ENCODE data around the gene FAAP100.

The FAAP100 gene

GRCh38 chr17:81528651-81529436, 23.3 kb downstream of the FAAP100 start:
- TF ChIP-seq CTCF (IDR thresholded peaks at IDR 0.05; ENCODE audit: extremely low read depth, missing control alignments): no peak
- no peak for DNase-seq (ENCODE audit: low spot score)

GRCh38 chr17:81528384-81528650, 23.8 kb downstream of the FAAP100 start:
- no peak for TF ChIP-seq CTCF (IDR thresholded peaks at IDR 0.05; ENCODE audit: extremely low read depth, missing control alignments)

GRCh38 chr17:81527591-81528383, 24.4 kb downstream of the FAAP100 start, which contains the start of gene FSCN2:
Gene FSCN2, plus strand, starts transcription at chr17:81528377. Its CDS starts 155 bp downstream, at chr17:81528532.
- no peak for TF ChIP-seq CTCF (IDR thresholded peaks at IDR 0.05; ENCODE audit: extremely low read depth, missing control alignments)
- no peak for DNase-seq (ENCODE audit: low spot score)

More at GRCh38 chr17:81528384-81528650, 23.8 kb downstream of the FAAP100 start:
- no peak for DNase-seq (ENCODE audit: low spot score)

GRCh38 chr17:81526662-81527571, 25.2 kb downstream of the FAAP100 start:
- TF ChIP-seq CTCF (IDR thresholded peaks at IDR 0.05; ENCODE audit: extremely low read depth, missing control alignments): no peak
- DNase-seq (ENCODE audit: low spot score): no peak

GRCh38 chr17:81524865-81525159, 27.3 kb downstream of the FAAP100 start:
- no peak for TF ChIP-seq CTCF (IDR thresholded peaks at IDR 0.05; ENCODE audit: extremely low read depth, missing control alignments)
- DNase-seq (ENCODE audit: low spot score): no peak

- DNase-seq (ENCODE audit: low spot score): no peak
- TF ChIP-seq CTCF (IDR thresholded peaks at IDR 0.05; ENCODE audit: extremely low read depth, missing control alignments): no peak
These were observed 27.9 kb downstream of the FAAP100 start for GRCh38 chr17:81524039-81524864.

Data from GM20000 (cell line).